Glutamatergic neuron (in vitro differentiated cells): ENCODE results near the gene TENT5C. TPM values are rescaled to one million over a fixed set of nuclear protein-coding genes. Genes with fewer than 3 reads are reported as not detected.

Experiments
- DNase-seq: peaks from one replicate; pipeline ENCODE4 v3.0.0; 2022
- H3K27ac Mint-ChIP-seq: one replicate; pipeline ENCODE4 v1.8.0; 2020; ENCODE audit warnings: mild to moderate bottlenecking, mixed read lengths, inconsistent platforms; ENCODE audit not compliant: unreplicated experiment
- H3K27me3 Mint-ChIP-seq: one replicate; pipeline ENCODE4 v1.8.0; 2020; ENCODE audit warnings: mild to moderate bottlenecking, moderate library complexity, mixed read lengths, inconsistent platforms; ENCODE audit not compliant: unreplicated experiment
- H3K36me3 Mint-ChIP-seq: one replicate; pipeline ENCODE4 v1.8.0; 2020; ENCODE audit warnings: mild to moderate bottlenecking, mixed read lengths, inconsistent platforms; ENCODE audit not compliant: unreplicated experiment
- H3K4me1 Mint-ChIP-seq: one replicate; pipeline ENCODE4 v1.8.0; 2020; ENCODE audit warnings: mild to moderate bottlenecking, low read depth, mixed read lengths, inconsistent platforms; ENCODE audit not compliant: unreplicated experiment
- H3K4me3 Mint-ChIP-seq: one replicate; pipeline ENCODE4 v1.8.0; 2020; ENCODE audit warnings: mild to moderate bottlenecking, mixed read lengths, inconsistent platforms; ENCODE audit not compliant: unreplicated experiment
- H3K9me3 Mint-ChIP-seq: one replicate; pipeline ENCODE4 v1.8.0; 2020; ENCODE audit warnings: mild to moderate bottlenecking, moderate library complexity, mixed read lengths, inconsistent platforms; ENCODE audit not compliant: unreplicated experiment
- CTCF ChIP-seq: fragments of 200-600 bp; sonication (generic); IDR thresholded peaks from one replicate; pipeline ENCODE4 v1.5.0; 2021; ENCODE audit not compliant: partially characterized antibody, unreplicated experiment
- total RNA-seq: library from RNA; stranded (reverse); fragmentation: NEBNext Ultra II Directional; extraction: Animal tissue kit (Norgen Biotek cat#: 25700); gene quantifications from one replicate; pipeline ENCODE4 v1.2.1, GENCODE V29; 2021; ENCODE audit not compliant: unreplicated experiment

The TENT5C gene
- total RNA-seq, 1 donor from 2014 or later, result 0.27 TPM

- H3K27me3 Mint-ChIP-seq, result no peaks in the 10 kb centered on the region
- no peaks in the 10 kb centered on the region for H3K9me3 Mint-ChIP-seq
- TF ChIP-seq CTCF, result no peak
- no peak for DNase-seq
- no peaks in the 10 kb centered on the region for H3K36me3 Mint-ChIP-seq
- no peak overlapping the region for H3K27ac Mint-ChIP-seq
- no peak overlapping the region for H3K4me3 Mint-ChIP-seq
- H3K4me1 Mint-ChIP-seq, result peaks cover 2% of the 10 kb centered on the region
Observed at GRCh38 chr1:117590273-117590925, 15.4 kb upstream of the TENT5C start.

- TF ChIP-seq CTCF, result no peak
- DNase-seq, result no peak
- Mint-ChIP-seq H3K4me1 (peaks cover 2% of the 10 kb centered on the region), H3K9me3 (no peaks in the 10 kb centered on the region), H3K27me3 (no peaks in the 10 kb centered on the region), H3K27ac (no peak overlapping the region), H3K36me3 (no peaks in the 10 kb centered on the region), H3K4me3 (no peak overlapping the region)
Observed at GRCh38 chr1:117591252-117591651, 14.6 kb upstream of the TENT5C start.

- H3K36me3 Mint-ChIP-seq, result no peaks in the 10 kb centered on the region
- H3K4me1 Mint-ChIP-seq, result peaks cover 2% of the 10 kb centered on the region
- no peak overlapping the region for H3K4me3 Mint-ChIP-seq
- TF ChIP-seq CTCF, result no peak
- no peak overlapping the region for H3K27ac Mint-ChIP-seq
- no peaks in the 10 kb centered on the region for H3K27me3 Mint-ChIP-seq
- no peaks in the 10 kb centered on the region for H3K9me3 Mint-ChIP-seq
- no peak for DNase-seq
Observed at GRCh38 chr1:117592155-117592554, 13.7 kb upstream of the TENT5C start.

DNA sequence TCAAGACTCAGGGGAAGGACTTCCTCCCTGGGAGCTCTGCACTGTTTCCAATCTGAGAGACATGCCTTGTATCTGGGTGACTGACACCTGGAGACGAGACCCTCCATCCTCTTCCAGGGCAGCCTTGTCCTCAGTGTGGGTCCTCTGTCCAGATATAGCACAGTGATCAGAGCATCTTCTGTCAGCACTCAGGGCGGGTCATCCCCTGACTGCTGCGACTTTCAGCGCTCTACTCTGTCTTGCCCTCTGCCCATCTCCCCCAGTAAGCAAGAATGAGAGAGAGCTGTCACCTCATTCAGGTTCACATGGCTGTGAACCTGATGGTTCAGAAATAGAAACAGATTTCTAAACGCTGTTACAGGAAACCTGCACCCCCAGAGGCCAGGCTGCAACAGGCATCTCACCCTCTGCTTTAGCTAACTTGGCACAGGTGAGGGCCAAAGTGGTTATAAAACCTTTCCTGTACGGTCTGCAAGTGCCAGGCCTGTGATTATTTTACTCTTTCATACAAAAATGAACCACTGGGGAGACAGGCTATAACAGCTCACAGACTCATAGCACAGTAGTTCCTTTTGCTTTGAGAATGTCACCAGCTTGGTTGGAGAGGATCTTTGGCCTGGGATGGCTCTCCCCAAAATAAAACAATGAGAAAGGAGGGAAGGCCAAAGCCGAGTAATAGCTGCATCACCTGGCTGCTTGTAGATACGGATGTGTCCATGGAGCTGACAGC, 11.4 kb upstream of the TENT5C start:
- no peak overlapping the region for H3K4me3 Mint-ChIP-seq
- no peak overlapping the region for H3K27ac Mint-ChIP-seq
- H3K4me1 Mint-ChIP-seq, result peaks cover 2% of the 10 kb centered on the region
- no peak for DNase-seq
- no peaks in the 10 kb centered on the region for H3K36me3 Mint-ChIP-seq
- H3K27me3 Mint-ChIP-seq, result peaks cover 2% of the 10 kb centered on the region
- H3K9me3 Mint-ChIP-seq, result no peaks in the 10 kb centered on the region
- TF ChIP-seq CTCF, result no peak
